NCI-H82 treated with DMSO at 0.1 percent for 48 hours (cell line): ENCODE data around the gene SETD2.

Experiments used
- DNase-seq: peaks from one replicate; lab custom pipeline; 2025; ENCODE audit not compliant: unreplicated experiment; lab: John Stamatoyannopoulos, UW

Gene SETD2

DNA sequence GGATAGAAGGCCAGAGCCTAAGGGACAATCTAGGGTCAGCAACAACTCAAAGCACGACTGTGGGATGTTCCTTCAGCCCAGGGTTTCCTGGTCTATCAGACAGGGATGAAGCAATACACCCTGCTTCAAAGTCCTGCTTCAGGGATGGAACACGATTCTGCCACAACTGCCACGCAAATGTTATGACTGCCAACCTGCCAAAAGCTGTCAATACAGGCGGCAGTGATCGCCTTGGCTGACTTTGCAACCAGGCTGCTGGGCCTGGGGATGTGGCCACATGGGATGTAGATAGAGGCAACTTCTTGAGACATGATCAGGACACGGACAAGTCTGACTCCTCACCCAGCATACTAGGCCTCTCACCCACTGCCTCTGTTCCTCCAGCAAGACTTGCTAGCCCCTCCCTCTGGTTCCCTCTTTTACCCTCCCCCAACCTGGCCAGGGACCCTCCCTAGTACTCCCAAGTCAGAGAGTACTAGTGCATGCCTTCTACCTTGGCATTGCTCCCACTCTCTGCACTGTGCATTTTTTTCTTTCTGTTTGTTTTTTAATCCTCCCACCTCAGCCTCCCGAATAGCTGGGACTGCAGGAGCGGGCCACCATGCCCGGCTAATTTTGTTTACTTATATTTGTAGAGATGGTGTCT, 195.0 kb downstream of the SETD2 start:
- no peak for DNase-seq

DNA sequence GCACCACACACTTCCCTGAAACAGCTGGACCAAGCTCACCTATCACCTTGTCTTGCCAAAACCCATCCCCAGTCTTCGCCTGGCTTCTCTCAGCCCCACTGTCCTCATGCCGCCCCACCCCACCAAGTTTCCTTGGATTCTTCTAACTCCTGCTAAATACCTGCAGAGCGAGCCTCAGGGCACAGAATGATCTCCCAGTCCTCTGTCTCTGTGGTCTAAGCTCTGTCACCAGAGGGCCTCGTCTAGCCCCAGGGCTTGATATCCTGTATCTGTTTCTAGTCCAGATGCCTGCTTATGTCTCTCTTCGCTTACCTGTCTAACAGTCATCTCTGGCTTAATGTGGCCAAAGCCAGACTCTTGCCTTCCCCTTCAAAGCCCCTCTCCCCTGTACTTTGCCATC, 197.1 kb downstream of the SETD2 start:
- no peak for DNase-seq
